ENCODE data around the gene TAX1BP1.

TAX1BP1 gene

GRCh38 chr7:27876756-27877155 is 136.8 kb downstream of the TAX1BP1 start:
- FAIRE-seq = no peak
- no peak for TF ChIP-seq PAX5 (IDR thresholded peaks at IDR 0.05; ENCODE audit: insufficient read depth, low read length, severe bottlenecking)
- no peak for TF ChIP-seq SPI1 (IDR thresholded peaks at IDR 0.05; ENCODE audit: low read depth, low read length)
- no peak for TF ChIP-seq TAF1 (IDR thresholded peaks at IDR 0.05; ENCODE audit: low read depth, low read length)
- TF ChIP-seq POLR2AphosphoS5 (IDR thresholded peaks at IDR 0.05; ENCODE audit: low read depth, low read length) = no peak
- TF ChIP-seq POLR2A (IDR thresholded peaks at IDR 0.05; ENCODE audit: low read depth, low read length) = no peak
- no peak for DNase-seq (ENCODE audit: insufficient read length, low spot score)

All from GM12891 (cell line).